HG03575 (cell line): ENCODE data around the gene TRAK1.

Source experiments
- ATAC-seq: cut with Tn5 transposase; IDR thresholded peaks from one replicate; pipeline ENCODE4 v1.9.1; 2021; ENCODE audit not compliant: unreplicated experiment, insufficient number of reproducible peaks, low FRiP score; ENCODE audit errors: extremely low read depth

The TRAK1 gene

GRCh38 chr3:42118762-42119361, 27.7 kb downstream of the TRAK1 start:
- peak; percentile 41 for ATAC-seq

- no peak for ATAC-seq
These were observed 28.6 kb downstream of the TRAK1 start for GRCh38 chr3:42119561-42120355.

GRCh38 chr3:42120866-42121265, 29.7 kb downstream of the TRAK1 start:
- ATAC-seq: no peak

DNA sequence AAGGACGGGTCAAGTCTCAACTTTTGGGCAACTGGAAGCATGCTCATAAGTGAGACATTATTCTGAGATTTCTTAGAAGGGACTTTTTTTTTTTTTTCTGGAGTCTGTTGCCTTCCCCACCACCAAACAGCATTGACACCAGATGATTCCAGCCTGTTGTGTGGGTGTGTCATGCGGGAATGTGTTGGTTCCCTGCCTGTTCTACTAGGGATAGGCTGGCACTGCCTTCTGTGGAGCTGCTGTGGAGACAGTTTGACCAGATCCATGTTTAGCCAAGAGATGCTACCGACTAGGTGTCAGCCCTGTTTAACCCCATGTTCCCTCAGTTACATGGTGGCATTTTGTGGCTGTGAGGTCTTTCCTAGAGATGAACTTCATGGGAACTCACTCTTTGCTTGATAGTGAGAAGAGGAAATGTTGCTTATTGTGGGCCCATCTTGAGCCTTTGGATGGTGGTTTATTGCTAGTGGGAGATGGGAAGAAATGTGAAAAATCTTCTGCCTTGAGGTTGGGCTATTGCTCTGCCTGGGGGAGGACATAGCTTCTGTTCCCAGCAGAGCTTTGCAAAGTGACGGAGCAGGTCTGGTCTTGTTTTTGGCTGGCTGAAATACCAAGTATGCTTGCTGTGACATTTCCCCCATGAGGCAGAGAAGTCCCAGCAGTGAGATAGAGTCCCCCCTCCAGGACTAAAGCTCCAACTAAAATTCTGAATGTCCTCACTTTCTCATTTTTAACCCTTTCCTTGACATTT, 31.3 kb downstream of the TRAK1 start:
- no peak for ATAC-seq

DNA sequence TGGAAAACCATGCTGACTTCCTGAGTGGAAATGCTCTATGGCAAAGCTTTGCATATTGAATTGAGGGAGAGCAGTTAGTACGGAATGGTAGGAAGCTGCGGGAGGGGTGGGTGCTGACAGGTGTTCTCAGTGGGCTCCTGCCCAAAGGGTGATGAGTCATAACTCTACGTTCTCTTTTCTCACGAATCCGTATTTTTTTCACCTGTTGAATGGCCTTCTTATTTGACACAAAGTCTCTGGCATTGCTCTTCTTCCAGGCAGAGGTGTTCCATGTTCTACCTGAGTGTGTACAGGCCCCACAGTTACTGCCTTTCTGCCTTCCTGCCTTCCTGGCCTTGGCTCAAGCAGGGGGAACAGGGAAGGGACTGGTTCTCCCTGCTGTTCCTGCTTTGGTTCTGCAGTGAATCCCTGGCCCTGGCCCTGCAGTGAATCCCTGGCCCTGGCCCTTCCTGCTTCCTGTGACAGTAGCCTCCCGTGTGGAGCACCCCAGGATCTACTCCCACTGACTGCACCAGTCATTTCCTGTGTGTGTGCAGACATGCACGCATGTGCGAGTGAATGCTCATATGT, 31.9 kb downstream of the TRAK1 start:
- no peak for ATAC-seq

GRCh38 chr3:42123824-42124658, 32.9 kb downstream of the TRAK1 start:
- no peak for ATAC-seq

- no peak for ATAC-seq
These were observed 36.1 kb downstream of the TRAK1 start for GRCh38 chr3:42127226-42127625.

GRCh38 chr3:42128526-42128925, 37.4 kb downstream of the TRAK1 start:
- no peak for ATAC-seq

- no peak for ATAC-seq
These were observed 38.1 kb downstream of the TRAK1 start for GRCh38 chr3:42129014-42129953.

DNA sequence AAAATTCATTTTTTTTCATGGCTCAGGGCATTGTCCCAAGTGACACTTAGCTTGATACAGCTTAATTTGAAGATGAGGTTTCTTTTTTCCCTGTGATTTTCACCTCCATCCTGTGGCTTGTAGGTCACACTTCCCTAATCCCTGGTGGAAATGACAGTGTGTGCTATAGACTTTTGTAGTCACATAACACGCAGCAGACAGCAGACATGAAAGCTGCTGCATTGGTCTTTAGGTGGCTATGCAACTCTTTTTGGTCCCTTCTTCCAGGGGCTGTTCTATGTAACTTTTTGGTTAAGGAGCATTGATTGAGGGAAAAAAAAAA, 38.8 kb downstream of the TRAK1 start:
- no peak for ATAC-seq

- no peak for ATAC-seq
These were observed 39.3 kb downstream of the TRAK1 start for GRCh38 chr3:42130329-42131070.

DNA sequence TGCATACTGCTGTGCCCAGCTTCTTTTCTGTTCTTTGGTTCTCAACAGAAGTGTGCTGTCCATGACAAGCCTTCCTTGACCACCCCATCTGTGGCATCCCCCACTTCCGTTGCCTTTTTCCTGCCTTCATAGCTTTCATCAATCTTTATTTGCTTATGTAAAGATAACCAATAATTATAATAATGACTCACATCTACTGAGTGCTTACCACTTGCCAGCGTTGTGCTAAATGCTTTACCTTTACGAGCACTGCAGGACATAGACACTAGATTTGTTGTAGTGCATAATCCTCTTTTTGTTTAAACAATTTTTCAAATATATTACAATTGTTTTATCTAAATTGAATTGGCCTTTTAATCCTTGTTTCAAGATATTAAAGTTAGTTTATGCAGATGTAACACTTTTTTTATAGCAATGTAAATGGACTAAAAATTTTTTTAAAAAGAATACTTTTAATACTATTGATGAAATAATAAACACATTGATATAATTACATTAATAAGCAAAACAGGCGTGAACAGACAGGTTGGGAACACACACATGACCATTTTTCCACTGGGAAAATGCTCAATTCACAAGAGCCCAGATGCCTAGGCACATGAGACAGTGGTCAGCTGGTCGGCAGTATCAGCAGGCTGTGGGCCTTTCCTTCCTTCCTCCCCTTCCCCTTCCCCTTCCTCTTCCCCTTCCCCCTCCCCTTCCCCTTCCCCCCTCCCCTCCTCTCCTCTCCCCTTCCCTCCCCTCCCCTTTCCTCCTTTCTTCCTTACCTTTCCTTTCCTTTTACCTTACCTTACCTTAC, 42.5 kb downstream of the TRAK1 start:
- no peak for ATAC-seq

DNA sequence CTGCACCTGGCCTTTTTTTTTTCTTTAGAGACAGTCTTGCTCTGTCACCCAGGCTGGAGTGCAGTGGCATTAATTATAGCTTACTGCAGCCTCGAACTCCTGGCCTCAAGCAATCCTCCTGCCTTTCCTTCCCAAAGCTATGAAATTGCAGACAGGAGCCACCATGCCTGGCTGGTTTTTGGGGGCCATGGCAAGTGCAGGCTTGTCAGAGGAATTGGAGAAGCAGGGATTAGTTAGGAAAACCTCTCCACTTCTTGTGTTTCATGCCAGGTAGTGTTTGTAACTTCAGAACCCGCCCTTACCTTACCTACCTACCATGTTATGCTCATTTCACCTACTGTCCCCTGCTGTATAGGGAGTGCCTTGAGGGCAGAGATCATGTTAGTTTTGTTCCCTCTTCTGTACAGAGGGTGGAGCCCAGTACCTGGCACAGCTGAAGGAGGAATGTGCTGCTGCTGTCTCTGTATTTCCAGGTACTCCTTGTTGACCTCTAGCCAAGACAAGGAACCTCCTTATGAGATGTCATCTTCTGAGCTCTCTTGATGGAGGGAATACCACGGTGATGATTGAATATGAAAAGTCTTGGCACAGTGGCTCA, 43.8 kb downstream of the TRAK1 start:
- ATAC-seq: no peak

DNA sequence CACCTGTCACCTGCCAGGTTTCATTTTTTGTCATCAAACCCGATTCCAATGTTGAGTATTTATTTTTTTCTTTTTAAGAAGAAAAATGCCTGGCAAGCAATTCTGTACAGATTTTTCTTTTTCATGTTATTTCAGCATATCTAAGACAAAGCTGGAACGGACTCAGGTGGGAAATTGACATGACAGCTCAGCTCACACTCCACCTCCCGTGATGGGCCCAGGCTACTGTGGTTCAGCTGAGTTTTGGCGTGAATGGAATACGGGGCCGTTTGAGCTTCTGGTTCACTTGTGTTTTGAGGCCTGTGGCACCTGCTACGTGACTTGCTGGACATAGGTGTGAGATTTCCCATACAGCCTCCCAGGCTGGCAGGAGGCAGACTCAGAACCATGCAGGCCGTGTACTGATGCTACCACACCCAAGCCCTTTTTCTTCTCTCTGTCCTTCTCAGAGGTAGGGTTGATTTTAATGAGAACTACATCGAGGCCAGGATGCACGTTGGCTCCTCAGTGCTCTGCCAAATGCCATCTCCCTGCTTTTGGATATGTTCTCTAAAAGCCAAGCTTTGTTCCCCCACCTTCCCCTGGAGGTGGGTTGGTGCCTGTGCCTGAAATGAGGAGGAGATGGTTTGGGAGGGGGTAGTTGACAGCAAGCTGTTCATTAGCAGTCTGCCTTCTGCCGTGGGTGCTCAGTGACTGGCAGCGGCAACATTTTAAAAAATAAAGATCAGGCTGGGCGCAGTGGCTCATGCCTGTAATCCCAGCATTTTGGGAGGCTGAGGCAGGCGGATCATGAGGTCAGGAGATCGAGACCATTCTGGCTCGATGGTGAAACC, 48.7 kb downstream of the TRAK1 start:
- ATAC-seq: no peak

DNA sequence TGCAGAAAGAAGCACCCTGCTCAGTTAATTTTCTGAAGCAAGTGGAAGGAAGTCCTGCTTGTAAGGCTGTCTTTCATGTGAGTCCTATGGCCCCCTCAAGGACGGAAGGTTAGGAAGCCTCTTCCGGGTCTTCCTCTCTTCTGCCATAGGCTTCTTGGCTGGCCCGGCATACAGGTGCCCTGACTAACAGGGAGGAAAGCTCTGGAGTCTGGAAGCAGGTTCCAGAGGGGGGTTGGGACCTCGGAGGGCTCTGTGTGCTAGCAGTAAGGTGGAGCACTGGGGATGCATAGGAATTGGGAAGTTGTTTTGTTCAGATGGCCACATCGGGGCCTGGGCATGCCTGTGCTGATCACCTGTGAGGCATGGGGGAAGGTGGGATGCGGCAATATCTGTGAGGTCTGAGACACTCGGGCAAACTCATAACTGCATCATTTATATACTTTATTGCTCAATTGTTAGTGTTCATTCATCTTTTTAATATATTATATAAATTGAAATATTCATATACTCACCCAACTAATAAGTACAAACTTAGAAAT, 49.6 kb downstream of the TRAK1 start:
- ATAC-seq: no peak
